ENCODE measurements around the gene BICD2.

The BICD2 gene

GRCh38 chr9:92714787-92715487 is 49.7 kb downstream of the BICD2 start:
- DNase-seq (ENCODE audit: low spot score) = no peak

GRCh38 chr9:92714016-92714415 is 50.6 kb downstream of the BICD2 start:
- DNase-seq (ENCODE audit: low spot score) = no peak

- no peak for DNase-seq (ENCODE audit: low spot score)
Observed at GRCh38 chr9:92713528-92713927, 51.1 kb downstream of the BICD2 start.

GRCh38 chr9:92712767-92713166 is 51.9 kb downstream of the BICD2 start:
- no peak for DNase-seq (ENCODE audit: low spot score)

DNA sequence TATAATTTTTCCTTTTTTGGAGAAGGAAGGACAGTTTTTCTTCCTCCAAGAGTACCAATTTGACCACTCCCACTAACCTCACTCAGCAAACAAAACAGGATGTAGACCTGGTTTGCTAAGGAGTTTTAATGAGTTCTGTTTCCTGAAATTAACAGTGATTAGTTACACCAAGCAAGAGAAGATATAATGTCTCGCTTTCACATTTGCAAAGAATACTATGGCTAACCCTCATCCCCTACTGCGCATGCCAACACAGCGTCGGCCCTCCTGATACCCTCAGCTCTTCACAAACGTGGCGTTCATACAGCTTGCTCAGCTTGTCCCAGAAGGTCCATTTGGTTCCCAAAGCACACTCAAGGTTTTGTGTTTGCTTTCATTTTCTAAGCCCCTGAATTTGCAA is 52.8 kb downstream of the BICD2 start:
- no peak for DNase-seq (ENCODE audit: low spot score)

- DNase-seq (ENCODE audit: low spot score) = no peak
Observed at GRCh38 chr9:92711146-92711545, 53.5 kb downstream of the BICD2 start.

DNA sequence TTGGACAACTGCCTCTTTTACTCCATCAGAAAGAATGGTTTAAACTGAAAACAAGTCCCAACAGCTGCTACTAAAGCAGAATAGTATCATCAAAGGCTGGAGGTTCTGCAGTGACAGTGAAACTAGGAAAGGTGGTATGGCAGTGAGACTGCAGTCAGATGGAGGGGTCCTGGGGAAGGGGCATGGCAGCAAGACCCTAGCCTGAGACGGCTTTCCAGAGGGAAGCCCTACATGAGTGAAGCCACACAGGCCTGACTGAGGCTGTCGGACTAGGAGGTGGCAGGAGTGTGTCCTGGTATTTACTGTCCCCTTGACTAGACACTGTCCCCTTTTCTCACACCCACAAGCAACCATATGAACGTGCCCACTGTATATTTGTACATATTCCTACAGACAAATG is 54.3 kb downstream of the BICD2 start:
- DNase-seq (ENCODE audit: low spot score) = no peak

GRCh38 chr9:92709954-92710353 is 54.7 kb downstream of the BICD2 start:
- DNase-seq (ENCODE audit: low spot score) = no peak

GRCh38 chr9:92709240-92709639 is 55.4 kb downstream of the BICD2 start:
- DNase-seq (ENCODE audit: low spot score) = no peak

GRCh38 chr9:92707530-92707929 is 57.1 kb downstream of the BICD2 start:
- DNase-seq (ENCODE audit: low spot score) = no peak

- peak; percentile 77 for DNase-seq (ENCODE audit: low spot score)
Observed at GRCh38 chr9:92706218-92706940, 58.3 kb downstream of the BICD2 start.

GRCh38 chr9:92704528-92704927 is 60.1 kb downstream of the BICD2 start:
- DNase-seq (ENCODE audit: low spot score) = no peak

- DNase-seq (ENCODE audit: low spot score) = peak; percentile 19
Observed at GRCh38 chr9:92696619-92697018, 68.0 kb downstream of the BICD2 start.

- peak; percentile 61 for DNase-seq (ENCODE audit: low spot score)
Observed at GRCh38 chr9:92686954-92687353, 77.7 kb downstream of the BICD2 start.

- peak; percentile 14 for DNase-seq (ENCODE audit: low spot score)
Observed at GRCh38 chr9:92685022-92685421, 79.6 kb downstream of the BICD2 start.

- DNase-seq (ENCODE audit: low spot score) = no peak
Observed at GRCh38 chr9:92682269-92682668, 82.4 kb downstream of the BICD2 start.

DNA sequence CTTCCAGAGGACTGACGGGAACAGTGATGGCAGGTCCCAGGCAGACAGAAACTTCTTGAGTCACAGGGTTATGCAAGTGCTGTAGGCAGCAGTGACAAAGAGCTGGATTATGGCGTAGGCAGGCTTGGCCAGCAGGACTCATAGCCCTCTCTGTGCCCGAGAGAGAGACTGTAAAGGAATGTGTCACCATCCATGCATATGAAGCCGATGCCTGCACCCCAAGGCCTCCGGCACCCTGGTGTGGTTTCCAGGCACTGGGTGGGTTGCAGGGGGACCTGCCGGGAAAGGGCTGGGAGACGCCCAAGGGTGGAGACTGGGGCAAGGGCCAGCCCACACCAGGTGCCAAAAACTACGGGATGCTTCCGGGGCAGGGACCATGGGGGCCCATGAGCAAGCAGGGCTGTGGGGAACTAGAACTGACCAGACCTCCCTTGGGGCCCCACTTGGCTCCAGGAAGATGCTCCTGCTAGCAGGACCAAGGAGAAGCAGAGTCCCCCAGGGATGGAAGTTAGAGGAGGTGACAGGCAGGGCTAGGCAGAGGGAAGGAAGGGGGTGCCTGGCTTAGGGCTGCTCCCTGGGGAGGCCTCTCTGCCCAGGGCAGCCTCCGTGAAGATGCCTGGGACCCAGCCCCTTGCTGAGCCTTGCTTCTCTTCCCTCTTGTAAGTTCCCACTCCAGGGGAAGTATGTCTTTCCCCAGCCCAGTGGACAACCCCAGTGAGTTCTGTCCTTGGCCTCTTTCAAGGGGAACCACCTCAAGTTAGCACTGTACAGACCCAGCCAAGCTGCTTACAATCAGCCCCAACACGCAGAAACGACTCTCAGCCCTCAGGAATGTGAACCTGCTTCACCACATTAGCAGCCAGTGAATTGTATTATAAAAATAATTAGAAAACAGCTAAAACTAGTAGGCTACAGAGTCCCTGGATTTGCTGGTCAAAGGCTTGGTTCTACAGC is 84.2 kb downstream of the BICD2 start:
- no peak for DNase-seq (ENCODE audit: low spot score)

DNA sequence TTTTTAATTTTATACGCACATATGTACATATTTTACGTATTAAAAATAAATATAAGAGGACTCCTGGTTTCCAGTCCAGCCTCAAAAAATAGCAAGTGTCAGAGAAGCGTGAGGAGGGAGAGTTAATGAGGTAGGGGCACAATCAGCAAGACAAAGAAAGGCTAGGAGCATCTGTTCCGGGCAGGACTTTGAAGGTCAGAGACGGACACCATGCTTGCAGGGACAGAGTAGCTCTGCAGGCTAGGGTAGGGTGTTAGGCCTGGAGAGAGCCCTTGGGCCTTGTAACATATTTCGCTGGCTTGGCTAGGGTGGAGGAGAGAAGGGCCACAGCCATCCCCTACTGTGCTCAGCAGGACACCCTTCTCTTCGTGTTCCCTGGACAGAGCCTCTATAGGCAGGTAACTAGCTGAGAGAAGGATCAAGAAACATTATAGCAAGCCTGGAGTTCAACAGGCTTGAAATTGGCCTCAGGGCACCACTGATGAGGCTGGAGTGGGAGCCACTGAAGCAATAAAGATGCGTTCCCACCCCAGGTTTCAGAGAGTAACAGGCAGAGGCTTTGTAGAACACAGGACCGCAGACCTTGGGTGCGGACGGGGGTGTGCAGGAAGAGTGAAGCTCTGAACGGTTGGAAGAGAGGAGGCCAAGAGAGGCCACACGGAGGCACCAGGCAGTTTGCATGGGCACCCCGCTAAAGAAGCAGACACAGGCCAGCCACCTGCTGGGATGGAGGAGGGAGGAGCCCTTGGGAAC is 85.0 kb downstream of the BICD2 start:
- no peak for DNase-seq (ENCODE audit: low spot score)

- peak; percentile 23 for DNase-seq (ENCODE audit: low spot score)
Observed at GRCh38 chr9:92671323-92671722, 93.3 kb downstream of the BICD2 start.

DNA sequence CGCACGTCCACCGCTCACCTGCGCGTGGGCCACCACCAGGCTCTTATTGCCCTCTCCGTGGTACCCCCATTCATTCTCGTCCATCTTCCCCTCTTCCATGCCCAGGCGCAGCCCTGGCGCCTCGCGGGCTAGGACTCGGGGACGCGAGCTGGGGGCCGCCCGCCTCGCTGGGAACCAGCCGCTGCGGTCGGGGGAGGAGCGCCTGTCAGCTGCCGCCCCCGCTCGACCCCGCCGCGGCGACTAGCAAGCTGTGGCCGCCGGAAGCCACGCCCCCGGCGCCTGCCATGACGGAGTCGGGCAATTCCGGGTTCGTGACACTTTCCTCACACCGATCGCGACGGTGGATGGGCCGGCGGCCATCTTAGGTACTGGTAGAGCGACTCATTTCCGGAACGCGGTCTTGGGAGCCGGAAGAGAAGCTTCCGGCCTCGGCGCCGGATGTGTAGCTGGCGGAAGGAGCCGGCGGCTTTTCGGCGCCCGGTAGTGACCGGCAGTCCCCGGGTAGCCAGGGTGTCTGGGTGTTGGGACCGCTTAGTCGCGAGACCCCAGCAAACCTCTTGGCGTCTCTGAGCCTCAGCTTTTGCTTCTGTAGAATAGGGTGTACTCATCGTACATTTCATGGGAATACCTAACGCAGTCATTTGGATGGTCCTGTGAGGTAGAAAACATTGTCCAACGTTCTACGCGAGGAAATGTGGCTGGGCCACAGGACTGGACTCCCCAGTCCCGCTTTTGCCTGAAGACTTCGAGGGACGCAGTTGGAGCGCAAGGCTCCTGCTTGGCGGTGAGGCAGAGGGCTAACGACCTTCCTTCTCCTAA is 94.5 kb downstream of the BICD2 start, which contains the start of gene IPPK:
Gene IPPK, minus strand, starts transcription at position 242 of the 819 bp plus-strand sequence. Its CDS starts 143 bp downstream, at position 99.
- DNase-seq (ENCODE audit: low spot score) = peak; percentile 99

DNA sequence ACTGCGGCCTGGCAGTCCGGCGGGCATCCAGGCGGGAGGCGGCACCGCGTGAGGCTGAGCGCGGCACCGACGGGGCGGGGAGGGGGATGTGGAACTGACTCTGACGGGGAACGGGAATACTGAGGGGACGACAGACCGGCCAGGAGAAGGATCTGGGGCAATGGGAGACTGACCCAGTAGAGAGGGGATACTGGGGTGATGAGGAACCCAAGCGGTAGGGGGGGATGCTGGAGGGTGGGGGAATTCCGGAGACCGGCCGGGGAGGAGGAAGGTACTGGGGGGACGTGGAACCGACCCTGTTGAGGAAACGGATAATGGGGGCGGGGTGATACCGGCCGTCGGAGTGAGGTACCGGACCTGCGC is 95.1 kb downstream of the BICD2 start:
- DNase-seq (ENCODE audit: low spot score) = no peak

All from NAMALWA (cell line).